ENCODE results near the gene CUBN.

CUBN gene

DNA sequence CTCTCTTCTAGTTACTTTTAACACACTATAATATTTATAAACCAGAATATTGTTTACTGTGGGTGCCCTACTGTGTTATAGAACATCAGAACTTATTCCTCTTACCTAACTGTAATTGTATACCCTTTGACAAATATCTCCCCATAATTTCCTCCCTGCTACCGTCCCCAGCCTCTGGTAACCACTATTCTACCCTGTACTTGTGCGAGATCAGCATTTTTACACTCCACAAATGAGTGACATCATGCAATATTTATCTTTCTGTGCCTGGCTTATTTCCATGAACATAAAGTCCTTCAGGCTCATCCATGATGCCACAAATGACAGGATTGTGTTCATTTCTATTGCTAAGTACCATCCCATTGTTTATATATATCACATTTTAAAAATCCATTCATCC, 172.6 kb downstream of the CUBN start:
- DNase-seq (ENCODE audit: low read depth), result no peak
- TF ChIP-seq, protein P1, sequence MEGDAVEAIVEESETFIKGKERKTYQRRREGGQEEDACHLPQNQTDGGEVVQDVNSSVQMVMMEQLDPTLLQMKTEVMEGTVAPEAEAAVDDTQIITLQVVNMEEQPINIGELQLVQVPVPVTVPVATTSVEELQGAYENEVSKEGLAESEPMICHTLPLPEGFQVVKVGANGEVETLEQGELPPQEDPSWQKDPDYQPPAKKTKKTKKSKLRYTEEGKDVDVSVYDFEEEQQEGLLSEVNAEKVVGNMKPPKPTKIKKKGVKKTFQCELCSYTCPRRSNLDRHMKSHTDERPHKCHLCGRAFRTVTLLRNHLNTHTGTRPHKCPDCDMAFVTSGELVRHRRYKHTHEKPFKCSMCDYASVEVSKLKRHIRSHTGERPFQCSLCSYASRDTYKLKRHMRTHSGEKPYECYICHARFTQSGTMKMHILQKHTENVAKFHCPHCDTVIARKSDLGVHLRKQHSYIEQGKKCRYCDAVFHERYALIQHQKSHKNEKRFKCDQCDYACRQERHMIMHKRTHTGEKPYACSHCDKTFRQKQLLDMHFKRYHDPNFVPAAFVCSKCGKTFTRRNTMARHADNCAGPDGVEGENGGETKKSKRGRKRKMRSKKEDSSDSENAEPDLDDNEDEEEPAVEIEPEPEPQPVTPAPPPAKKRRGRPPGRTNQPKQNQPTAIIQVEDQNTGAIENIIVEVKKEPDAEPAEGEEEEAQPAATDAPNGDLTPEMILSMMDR (conservative IDR thresholded peaks at IDR 0.05; ENCODE audit: low read depth, low read length), result no peak
- H3K4me3 ChIP-seq (ENCODE audit: low read depth, low read length), result no peak overlapping the region

DNA sequence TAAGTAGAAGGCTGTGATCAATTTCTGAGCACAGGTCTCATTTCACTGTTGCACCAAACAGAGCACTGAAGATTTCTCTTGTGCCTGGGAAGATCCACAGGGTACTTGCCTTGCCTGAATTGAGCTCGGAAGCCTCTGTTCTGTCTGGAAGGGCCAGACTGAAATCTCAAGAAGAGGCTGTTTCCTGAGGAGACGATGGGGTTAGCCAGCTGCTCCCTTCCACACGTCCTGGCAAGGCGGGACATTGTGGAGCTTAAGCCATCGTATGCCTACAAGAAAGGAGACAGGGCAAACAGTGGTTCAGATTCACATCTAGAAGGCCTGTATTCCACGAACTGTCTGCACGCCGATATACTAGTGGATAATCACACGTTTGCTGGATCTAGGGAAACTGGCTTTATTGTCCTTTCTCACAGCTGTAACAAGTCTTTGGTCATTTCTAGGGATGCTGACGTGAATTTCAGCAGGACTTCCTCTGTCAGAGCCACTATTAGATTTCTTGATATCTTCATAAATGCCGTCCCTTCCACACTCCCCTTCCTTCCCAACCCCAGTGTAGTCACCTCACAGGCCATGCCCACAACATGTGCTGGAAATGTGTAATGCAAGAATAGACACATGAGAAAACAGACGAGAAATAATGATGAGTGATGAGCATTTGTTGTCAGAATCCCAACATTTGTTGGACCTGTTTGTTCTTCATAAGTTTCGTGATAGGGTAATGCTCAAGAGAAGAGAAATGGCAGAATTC, 175.2 kb downstream of the CUBN start:
- DNase-seq (ENCODE audit: low read depth), result no peak
- no peak overlapping the region for H3K4me3 ChIP-seq (ENCODE audit: low read depth, low read length)
- TF ChIP-seq, protein P1 (conservative IDR thresholded peaks at IDR 0.05; ENCODE audit: low read depth, low read length), result no peak

DNA sequence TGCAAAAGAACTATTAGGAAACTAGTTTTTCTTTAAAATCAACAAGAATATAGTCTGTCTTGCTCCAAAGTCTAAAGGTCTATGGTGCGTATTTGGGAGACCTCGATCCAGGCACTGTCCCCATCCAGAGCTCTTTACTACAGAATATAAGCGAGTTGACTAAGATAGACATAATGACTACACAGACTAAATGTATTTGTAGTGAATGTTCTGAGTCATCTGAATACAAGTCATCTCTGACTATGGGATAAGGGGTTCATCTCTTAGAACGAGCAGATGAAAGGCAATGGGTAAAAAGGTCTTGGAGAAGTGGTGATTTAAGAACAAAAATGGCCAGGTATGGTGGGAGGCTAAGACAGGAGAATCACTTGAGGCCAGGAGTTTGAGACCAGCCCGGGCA, 176.3 kb downstream of the CUBN start:
- TF ChIP-seq, protein P1 (conservative IDR thresholded peaks at IDR 0.05; ENCODE audit: low read depth, low read length), result no peak
- DNase-seq (ENCODE audit: low read depth), result no peak
- H3K4me3 ChIP-seq (ENCODE audit: low read depth, low read length), result no peak overlapping the region

DNA sequence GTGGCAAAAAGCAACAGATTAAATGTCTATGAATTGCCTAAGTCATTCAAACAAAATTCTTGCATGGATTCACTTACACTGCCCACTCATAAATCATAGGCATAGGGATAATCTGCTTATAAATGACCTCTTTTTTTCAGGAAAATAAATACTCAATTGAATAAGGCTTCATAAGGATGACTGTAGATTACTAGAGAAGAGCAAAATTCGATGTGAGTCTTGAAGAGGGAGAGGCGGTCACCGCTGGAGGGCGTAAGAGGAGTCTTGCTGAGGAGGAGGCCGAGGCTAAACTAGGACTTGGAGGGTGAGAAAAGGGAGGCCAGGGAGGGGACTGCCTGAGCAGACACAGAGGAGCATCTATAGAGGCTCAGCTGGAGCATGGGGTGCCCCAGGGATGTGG, 177.0 kb downstream of the CUBN start:
- peak; percentile 77 for DNase-seq (ENCODE audit: low read depth)
- TF ChIP-seq, protein P1 (conservative IDR thresholded peaks at IDR 0.05; ENCODE audit: low read depth, low read length), result peak; percentile 72
- H3K4me3 ChIP-seq (ENCODE audit: low read depth, low read length), result no peak overlapping the region

DNA sequence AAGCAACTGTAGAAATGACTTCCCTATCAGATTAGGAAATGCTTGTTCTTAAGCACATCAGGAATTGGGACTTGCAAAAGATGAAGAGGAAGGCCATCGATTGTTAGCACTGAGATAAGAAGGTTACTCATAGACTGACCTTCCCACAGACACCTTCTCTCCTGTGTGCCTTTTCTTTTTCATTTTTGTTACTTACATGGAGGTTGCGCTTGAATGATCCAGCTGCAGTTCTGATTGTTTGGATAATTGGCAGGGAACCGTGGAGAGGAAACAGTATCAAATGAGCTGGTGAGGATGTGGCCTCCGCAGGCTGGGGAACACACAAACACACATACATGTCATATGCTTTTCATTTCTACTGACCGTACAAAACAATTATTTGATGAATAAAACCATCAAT, 177.5 kb downstream of the CUBN start:
- no peak overlapping the region for H3K4me3 ChIP-seq (ENCODE audit: low read depth, low read length)
- no peak for DNase-seq (ENCODE audit: low read depth)
- TF ChIP-seq, protein P1 (conservative IDR thresholded peaks at IDR 0.05; ENCODE audit: low read depth, low read length), result no peak

DNA sequence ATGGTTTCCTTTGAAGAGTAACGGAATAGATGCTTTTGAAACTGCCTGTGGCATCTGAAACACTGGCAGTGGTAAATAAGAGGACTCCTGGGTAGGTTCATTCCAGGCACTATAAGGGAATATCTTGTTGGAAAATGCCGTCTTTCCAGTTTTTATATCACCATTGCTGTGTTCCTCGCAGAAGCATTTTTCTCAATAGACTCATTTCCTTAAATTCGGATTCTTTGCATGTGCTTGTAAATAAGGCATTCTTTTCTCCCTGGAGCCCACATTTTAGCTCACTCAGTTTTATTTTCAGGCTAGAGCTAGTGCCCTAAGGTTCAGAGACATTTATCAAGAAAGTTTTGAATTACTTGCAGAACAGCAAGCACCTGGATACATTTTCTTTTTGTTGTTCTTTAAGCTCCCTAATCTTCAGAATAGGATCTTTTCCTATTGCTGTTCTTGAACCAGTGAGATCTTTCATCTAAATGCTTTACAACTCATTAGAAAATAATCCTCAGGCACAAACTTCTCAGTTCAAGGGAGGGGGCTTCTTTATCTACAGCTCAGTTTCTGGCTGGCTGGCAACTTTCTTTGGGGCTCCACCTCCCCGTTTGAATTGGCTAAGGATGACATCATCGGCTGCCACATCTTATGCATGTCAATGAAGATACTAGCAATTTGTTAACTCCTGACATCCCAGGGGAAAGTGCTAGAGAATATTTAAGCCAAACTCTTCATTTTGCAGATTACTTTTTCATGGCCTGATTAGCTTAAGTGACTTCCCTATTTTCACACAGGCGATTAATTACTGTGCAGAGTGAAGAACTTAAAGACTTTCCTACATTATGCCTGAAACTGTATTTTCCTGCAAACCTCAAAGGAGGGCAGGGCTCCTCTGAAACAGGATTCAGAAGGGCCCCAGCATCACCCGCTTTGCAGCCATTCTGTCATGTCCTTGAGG, 178.7 kb downstream of the CUBN start:
- peak; percentile 86 for DNase-seq (ENCODE audit: low read depth)
- TF ChIP-seq, protein P1 (conservative IDR thresholded peaks at IDR 0.05; ENCODE audit: low read depth, low read length), result no peak
- H3K4me3 ChIP-seq (ENCODE audit: low read depth, low read length), result no peak overlapping the region

All from choroid plexus epithelial cell (primary cell).